Measurements from ENCODE around the gene TTC3. TPM values are rescaled to one million over a fixed set of nuclear protein-coding genes. Genes with fewer than 3 reads are reported as not detected.

Gene TTC3
- total and polyA plus RNA-seq, 2 of the 13 experiments (the other 11 are each of a cell fraction or from before 2014, with no cell fraction given): 55.7 to 108 TPM

DNA sequence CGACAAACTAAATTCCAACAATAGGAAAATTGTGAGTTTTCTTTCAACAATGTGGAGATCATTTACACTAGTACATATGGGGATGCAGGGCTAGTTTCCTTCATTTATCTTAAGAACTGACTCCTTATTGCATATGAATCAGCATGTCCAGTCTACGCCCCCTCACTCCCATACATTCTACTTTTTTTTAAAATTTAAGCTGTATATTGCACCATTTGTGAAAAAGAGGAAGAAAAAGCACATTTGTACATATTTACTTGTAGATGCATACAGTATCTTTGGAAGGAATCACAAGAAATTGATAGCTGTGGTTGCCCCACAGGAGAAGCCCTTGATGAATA lies 178.2 kb downstream of the TTC3 start (continued):
- TF ChIP-seq RAD21 (CRISPR knock-in tag; IDR thresholded peaks at IDR 0.05) (no peak), ZNF367 (CRISPR knock-in tag; IDR thresholded peaks at IDR 0.05; ENCODE audit: borderline replicate concordance) (no peak)
- TF ChIP-seq, protein P1, sequence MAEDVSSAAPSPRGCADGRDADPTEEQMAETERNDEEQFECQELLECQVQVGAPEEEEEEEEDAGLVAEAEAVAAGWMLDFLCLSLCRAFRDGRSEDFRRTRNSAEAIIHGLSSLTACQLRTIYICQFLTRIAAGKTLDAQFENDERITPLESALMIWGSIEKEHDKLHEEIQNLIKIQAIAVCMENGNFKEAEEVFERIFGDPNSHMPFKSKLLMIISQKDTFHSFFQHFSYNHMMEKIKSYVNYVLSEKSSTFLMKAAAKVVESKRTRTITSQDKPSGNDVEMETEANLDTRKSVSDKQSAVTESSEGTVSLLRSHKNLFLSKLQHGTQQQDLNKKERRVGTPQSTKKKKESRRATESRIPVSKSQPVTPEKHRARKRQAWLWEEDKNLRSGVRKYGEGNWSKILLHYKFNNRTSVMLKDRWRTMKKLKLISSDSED (CRISPR knock-in tag; IDR thresholded peaks at IDR 0.05): no peak
- TF ChIP-seq, protein P2, sequence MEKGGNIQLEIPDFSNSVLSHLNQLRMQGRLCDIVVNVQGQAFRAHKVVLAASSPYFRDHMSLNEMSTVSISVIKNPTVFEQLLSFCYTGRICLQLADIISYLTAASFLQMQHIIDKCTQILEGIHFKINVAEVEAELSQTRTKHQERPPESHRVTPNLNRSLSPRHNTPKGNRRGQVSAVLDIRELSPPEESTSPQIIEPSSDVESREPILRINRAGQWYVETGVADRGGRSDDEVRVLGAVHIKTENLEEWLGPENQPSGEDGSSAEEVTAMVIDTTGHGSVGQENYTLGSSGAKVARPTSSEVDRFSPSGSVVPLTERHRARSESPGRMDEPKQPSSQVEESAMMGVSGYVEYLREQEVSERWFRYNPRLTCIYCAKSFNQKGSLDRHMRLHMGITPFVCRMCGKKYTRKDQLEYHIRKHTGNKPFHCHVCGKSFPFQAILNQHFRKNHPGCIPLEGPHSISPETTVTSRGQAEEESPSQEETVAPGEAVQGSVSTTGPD (CRISPR knock-in tag; IDR thresholded peaks at IDR 0.05): no peak

Small RNA genes lying within 50 kb of the gene (small RNA-seq; reads per million reads assigned to genes)
- gene RN7SL678P (ENCODE audit: insufficient read depth in 2 of 3, insufficient read length in 3 of 3, low read depth in 2 of 3, low replicate concordance in 1 of 3) (0 reads per million in 3 experiments), gene RNU6-696P (ENCODE audit: insufficient read depth in 2 of 3, insufficient read length in 3 of 3, low read depth in 2 of 3, low replicate concordance in 1 of 3) (0 to 1.9 (median 0) reads per million in 3 experiments)

Other genes with a start within 250 kb of the TTC3 start
- gene HLCS, start 106.6 kb upstream of the TTC3 start, total RNA-seq (2016; rRNA removed; fragmentation: Illumina TruSeq; extraction: Trizol): 11.7 and 12.3 TPM in 2 replicates
- gene HLCS, start 106.6 kb upstream of the TTC3 start, polyA plus RNA-seq (2011; rRNA removed): 7.9 and 8.5 TPM in 2 replicates
- 0.09 and 0.13 TPM in 2 replicates for gene RIPPLY3, start 66.6 kb upstream of the TTC3 start, total RNA-seq (2016; rRNA removed; fragmentation: Illumina TruSeq; extraction: Trizol)
- gene RIPPLY3, start 66.6 kb upstream of the TTC3 start, polyA plus RNA-seq (2011; rRNA removed): 2.1 and 2.9 TPM in 2 replicates
- 13.7 and 14.8 TPM in 2 replicates for gene PIGP, start 183 bp upstream of the TTC3 start, total RNA-seq (2016; rRNA removed; fragmentation: Illumina TruSeq; extraction: Trizol)
- 27.3 and 33.4 TPM in 2 replicates for gene PIGP, start 183 bp upstream of the TTC3 start, polyA plus RNA-seq (2011; rRNA removed)
- gene VPS26C, start 194.1 kb downstream of the TTC3 start, total RNA-seq (2016; rRNA removed; fragmentation: Illumina TruSeq; extraction: Trizol): 39.7 and 54.6 TPM in 2 replicates
- gene VPS26C, start 194.1 kb downstream of the TTC3 start, polyA plus RNA-seq (2011; rRNA removed): 30.3 and 33.0 TPM in 2 replicates

All from HepG2 (cell line).